H1 (cell line): ENCODE measurements around the gene SNX30. TPM values are rescaled to one million over a fixed set of nuclear protein-coding genes. Genes with fewer than 3 reads are reported as not detected.

Experiments
- CTCF ChIA-PET: fragments of 300-600 bp; sonication (Branson Sonifier 250); formaldehyde crosslinking; loops from one replicate; lab custom pipeline; 2021; ENCODE audit not compliant: partially characterized antibody; lab: Charles Lee
- POLR2A ChIA-PET: fragments of 300-600 bp; sonication (Branson Sonifier 250); formaldehyde crosslinking; loops from one replicate; lab custom pipeline; 2021; ENCODE audit warnings: inconsistent platforms; ENCODE audit not compliant: partially characterized antibody; lab: Charles Lee
- DNase-seq, 2 experiments: peaks; one replicate each; pipeline versions ENCODE4 v3.0.0 to v3.0.0-alpha.2; 2010 to 2022; ENCODE audit warnings: low spot score in 2 of 2, low read depth in 1 of 2, mixed read lengths in 1 of 2
- FAIRE-seq: peaks from 2 replicates; lab custom pipeline; 2011; peaks lifted over from hg19 to GRCh38; lab: Jason Lieb, UNC
- H2AFZ ChIP-seq: 2 replicates; pipeline ENCODE4 v1.8.1; 2012; ENCODE audit warnings: low read length, inconsistent platforms
- H2AK5ac ChIP-seq: 2 replicates; pipeline ENCODE4 v1.6.1; 2013; ENCODE audit warnings: low read depth, low read length
- H2BK120ac ChIP-seq: replicated peaks from 2 replicates; pipeline ENCODE3; 2013; ENCODE audit warnings: low read depth, low read length, inconsistent platforms
- H2BK12ac ChIP-seq: 2 replicates; pipeline ENCODE4 v1.6.1; 2013; ENCODE audit warnings: low read depth, low read length
- H2BK15ac ChIP-seq: 2 replicates; pipeline ENCODE4 v1.6.1; 2013; ENCODE audit warnings: low read length
- H2BK20ac ChIP-seq: 2 replicates; pipeline ENCODE4 v1.6.1; 2013; ENCODE audit warnings: low read length
- H2BK5ac ChIP-seq: 2 replicates; pipeline ENCODE4 v1.6.1; 2013; ENCODE audit warnings: low read depth, low read length
- H3K14ac ChIP-seq: 2 replicates; pipeline ENCODE4 v1.6.1; 2013; ENCODE audit warnings: inconsistent platforms; ENCODE audit not compliant: insufficient read length
- H3K18ac ChIP-seq: 2 replicates; pipeline ENCODE4 v1.6.1; 2013; ENCODE audit warnings: low read length; ENCODE audit errors: extremely low read depth
- H3K23ac ChIP-seq: 2 replicates; pipeline ENCODE4 v1.6.1; 2013; ENCODE audit warnings: inconsistent platforms; ENCODE audit not compliant: insufficient read length
- H3K23me2 ChIP-seq: 2 replicates; pipeline ENCODE4 v1.6.1; 2013; ENCODE audit warnings: low read depth, low read length
- H3K27ac ChIP-seq: 2 replicates; pipeline ENCODE4 v1.6.1; 2011; ENCODE audit warnings: low read depth, low read length, inconsistent platforms
- H3K27me3 ChIP-seq, 4 experiments: replicated peaks in 1 of 4; 1 replicate in 1 of 4; 2 replicates in 3 of 4; pipeline versions ENCODE4 v1.6.1 to v1.8.1; 2011 to 2013; ENCODE audit warnings: low read length in 3 of 4, mild to moderate bottlenecking in 3 of 4, inconsistent platforms in 2 of 4, mixed read lengths in 2 of 4, moderate library complexity in 1 of 4; ENCODE audit not compliant: control insufficient read depth in 3 of 4, insufficient read depth in 3 of 4; ENCODE audit errors: extremely low read depth in 1 of 4
- H3K36me3 ChIP-seq, 4 experiments: 2 replicates each; pipeline versions ENCODE4 v1.6.1 to v1.8.1; 2011 to 2013; ENCODE audit warnings: mild to moderate bottlenecking in 4 of 4, low read length in 3 of 4, moderate library complexity in 2 of 4, control low read depth in 1 of 4, inconsistent platforms in 1 of 4; ENCODE audit not compliant: insufficient read depth in 4 of 4, control insufficient read depth in 2 of 4
- H3K4ac ChIP-seq: replicated peaks from 2 replicates; pipeline ENCODE3; 2013; ENCODE audit warnings: low read length, low read depth, mixed read lengths, inconsistent platforms; ENCODE audit not compliant: insufficient read length
- H3K4me1 ChIP-seq, 4 experiments: replicated peaks in 1 of 4; 1 replicate in 1 of 4; 2 replicates in 3 of 4; pipeline versions ENCODE4 v1.6.1 to v1.8.1; 2011 to 2013; ENCODE audit warnings: low read length in 3 of 4, inconsistent platforms in 2 of 4, mixed read lengths in 1 of 4; ENCODE audit not compliant: insufficient read depth in 4 of 4, control insufficient read depth in 3 of 4
- H3K4me2 ChIP-seq, 2 experiments: 2 replicates each; pipeline versions ENCODE4 v1.6.1 to v1.8.1; 2011 to 2013; ENCODE audit warnings: low read depth in 2 of 2, low read length in 2 of 2, control low read depth in 1 of 2, inconsistent platforms in 1 of 2, mild to moderate bottlenecking in 1 of 2; ENCODE audit not compliant: insufficient read depth in 1 of 2
- H3K4me3 ChIP-seq, 4 experiments: fragments of 200-600, 300-600 bp in 1 of 4; sonication (generic), shearing (Covaris generic), sonication (Bioruptor Twin) in 1 of 4; 2 replicates each; pipeline versions ENCODE4 v1.5.1 to v1.8.1; 2011 to 2016; ENCODE audit warnings: low read length in 4 of 4, low read depth in 3 of 4, control low read depth in 2 of 4, inconsistent platforms in 2 of 4, mild to moderate bottlenecking in 2 of 4, mixed read lengths in 1 of 4, moderate library complexity in 1 of 4; ENCODE audit not compliant: insufficient read depth in 2 of 4; ENCODE audit errors: extremely low read depth in 1 of 4
- H3K56ac ChIP-seq: replicated peaks from 2 replicates; pipeline ENCODE3; 2013; ENCODE audit warnings: low read depth, mild to moderate bottlenecking, mixed read lengths, low read length, inconsistent platforms; ENCODE audit not compliant: insufficient read length
- H3K79me1 ChIP-seq: 2 replicates; pipeline ENCODE4 v1.6.1; 2013; ENCODE audit warnings: low read depth, low read length, control low read depth
- H3K79me2 ChIP-seq, 2 experiments: 2 replicates each; pipeline versions ENCODE4 v1.6.1 to v1.8.1; 2012 to 2013; ENCODE audit warnings: low read length in 2 of 2, mild to moderate bottlenecking in 2 of 2, inconsistent platforms in 1 of 2; ENCODE audit not compliant: insufficient read depth in 2 of 2, control insufficient read depth in 1 of 2
- H3K9ac ChIP-seq, 4 experiments: replicated peaks in 1 of 4; 1 replicate in 1 of 4; 2 replicates in 3 of 4; pipeline versions ENCODE4 v1.6.1 to v1.8.1; 2011 to 2013; ENCODE audit warnings: low read depth in 3 of 4, low read length in 3 of 4, control low read depth in 2 of 4, mild to moderate bottlenecking in 2 of 4, moderate library complexity in 2 of 4, inconsistent platforms in 1 of 4; ENCODE audit errors: extremely low read depth in 1 of 4
- H3K9me3 ChIP-seq, 2 experiments: 2 replicates each; pipeline versions ENCODE4 v1.6.1 to v1.8.1; 2012 to 2013; ENCODE audit warnings: mild to moderate bottlenecking in 2 of 2, moderate library complexity in 2 of 2, control low read depth in 1 of 2, inconsistent platforms in 1 of 2, low read depth in 1 of 2, low read length in 1 of 2, mixed read lengths in 1 of 2; ENCODE audit not compliant: insufficient read depth in 2 of 2
- H4K20me1 ChIP-seq, 2 experiments: replicated peaks in 1 of 2; 2 replicates each; pipeline versions ENCODE3 to v1.8.1; 2011 to 2013; ENCODE audit warnings: inconsistent platforms in 2 of 2, low read length in 2 of 2, mild to moderate bottlenecking in 1 of 2; ENCODE audit not compliant: insufficient read depth in 2 of 2, control insufficient read depth in 1 of 2
- H4K5ac ChIP-seq: 2 replicates; pipeline ENCODE4 v1.6.1; 2013; ENCODE audit warnings: low read length, low read depth, mixed read lengths, inconsistent platforms; ENCODE audit not compliant: insufficient read length
- H4K8ac ChIP-seq: 2 replicates; pipeline ENCODE4 v1.8.0; 2013; ENCODE audit warnings: mild to moderate bottlenecking, moderate library complexity, low read length, inconsistent platforms; ENCODE audit not compliant: insufficient read depth; ENCODE audit errors: extremely low read depth
- H4K91ac ChIP-seq: replicated peaks from 2 replicates; pipeline ENCODE3; 2013; ENCODE audit warnings: low read length, mixed read lengths, inconsistent platforms; ENCODE audit not compliant: insufficient read length
- SIRT6 ChIP-seq: IDR thresholded peaks from one replicate; pipeline ENCODE4 v1.7.1; 2012; ENCODE audit warnings: low read length, inconsistent platforms
- SUZ12 ChIP-seq: fragments of 200-600 bp; sonication (generic); IDR thresholded peaks from 2 replicates; pipeline ENCODE4 v1.6.1; 2012; ENCODE audit warnings: mild to moderate bottlenecking, inconsistent platforms, low read length, moderate library complexity, mixed read lengths
- YY1 ChIP-seq: IDR thresholded peaks from 2 replicates; pipeline ENCODE4 v1.6.1; 2011; ENCODE audit warnings: low read depth, mild to moderate bottlenecking, low read length
- ZNF274 ChIP-seq: IDR thresholded peaks from 2 replicates; pipeline ENCODE4 v1.7.0; 2012; ENCODE audit warnings: low read length, borderline replicate concordance; ENCODE audit errors: extremely low read depth
- WGBS, 2 experiments: shearing (Covaris generic) in 1 of 2; methylation state at CpG; one replicate each; pipeline versions ENCODE4 v1.1.6 to v1.1.7; 2013 to 2015; ENCODE audit warnings: low lambda C conversion rate in 2 of 2, mixed read lengths in 2 of 2, inconsistent platforms in 1 of 2, low coverage in 1 of 2, missing lambda C conversion rate in 1 of 2; ENCODE audit not compliant: insufficient replicate concordance in 2 of 2, insufficient coverage in 1 of 2, insufficient read length in 1 of 2; ENCODE audit errors: extremely low coverage in 1 of 2, missing lambda C conversion rate in 1 of 2; 5-methylcytosine and 5-hydroxymethylcytosine counted together
- polyA plus RNA-seq, 7 experiments: library from polyadenylated mRNA; depleted of rRNA in 3 of 7; stranded (reverse) in 5 of 7; unstranded in 2 of 7; fragments of >200 nt in 5 of 7; fragments of 200-250 nt in 2 of 7; gene quantifications; 1 replicate in 5 of 7; 2 replicates in 1 of 7; 4 replicates in 1 of 7; pipeline versions ENCODE4 v1.2.1 to v1.2.3, GENCODE V29; 2011 to 2013; ENCODE audit warnings: missing spikeins in 2 of 7, mixed read lengths in 2 of 7
- total RNA-seq: library from RNA; stranded (reverse); fragmentation: NEBNext Ultra II Directional; extraction: Animal tissue kit (Norgen Biotek cat#: 25700); gene quantifications from 2 replicates; pipeline ENCODE4 v1.2.1, GENCODE V29; 2021

SNX30 gene
- total and polyA plus RNA-seq, 2 of the 8 experiments (the other 6 are each of a cell fraction or from before 2014, with no cell fraction given): 4.0 to 12.2 TPM

GRCh38 chr9:112898872-112899311, 148.3 kb downstream of the SNX30 start:
- no peak overlapping the region for H3K4me3 ChIP-seq
- H2BK5ac ChIP-seq: no peak overlapping the region
- H3K4ac ChIP-seq: no peak overlapping the region
- H3K14ac ChIP-seq: no peak overlapping the region
- H3K18ac ChIP-seq: no peak overlapping the region
- H3K79me1 ChIP-seq: no peaks in the 10 kb centered on the region
- no peak overlapping the region for H2BK15ac ChIP-seq
- no peaks in the 10 kb centered on the region for H3K4me1 ChIP-seq
- H2BK120ac ChIP-seq: no peak overlapping the region
- H3K27me3 ChIP-seq: no peaks in the 10 kb centered on the region; a peak in 1 of 7 replicates
- no peaks in the 10 kb centered on the region for H3K9me3 ChIP-seq
- H4K91ac ChIP-seq: no peak overlapping the region
- no peak overlapping the region for H3K9ac ChIP-seq
- peaks cover 7% of the 10 kb centered on the region; the same call in 1 of the 2 replicates for H3K23me2 ChIP-seq
- no peak overlapping the region for H2AK5ac ChIP-seq
- no peak overlapping the region for H3K4me2 ChIP-seq
- no peak overlapping the region for H3K56ac ChIP-seq
- 79% methylated on average over 6 of the region's 6 CpGs; no CpG with 5 or more reads in 1 of the 2 experiments for WGBS, 2 experiments
- H3K36me3 ChIP-seq: no peaks in the 10 kb centered on the region
- POLR2A ChIA-PET: no interaction called here
- H2BK20ac ChIP-seq: no peak overlapping the region
- no peak overlapping the region for H4K8ac ChIP-seq
- no peak overlapping the region for H3K23ac ChIP-seq
- DNase-seq (no peak), FAIRE-seq (no peak)
- no peak overlapping the region for H2AFZ ChIP-seq
- no peaks in the 10 kb centered on the region for H4K20me1 ChIP-seq
- H4K5ac ChIP-seq: no peak overlapping the region
- no peaks in the 10 kb centered on the region for H3K79me2 ChIP-seq
- CTCF ChIA-PET: interaction anchor here (1.3 kb wide), 1 partner anchor 54 kb away, joined by 7 read pairs; no protein-coding TSS in a partner anchor
- H3K27ac ChIP-seq: no peak overlapping the region
- no peak overlapping the region for H2BK12ac ChIP-seq
- no peak for TF ChIP-seq YY1
- TF ChIP-seq SIRT6: no peak
- TF ChIP-seq SUZ12: no peak
- TF ChIP-seq ZNF274: no peak
